Skeletal muscle satellite cell (primary cell): ENCODE results near the gene TBC1D2.

Experiments
- H3K27me3 ChIP-seq: 2 replicates; pipeline ENCODE4 v1.7.0; 2013; ENCODE audit warnings: low read length; ENCODE audit not compliant: control insufficient read depth, insufficient read depth
- H3K36me3 ChIP-seq: 2 replicates; pipeline ENCODE4 v1.7.0; 2013; ENCODE audit warnings: mild to moderate bottlenecking, control low read depth, low read length; ENCODE audit not compliant: insufficient read depth
- H3K4me1 ChIP-seq: 2 replicates; pipeline ENCODE4 v1.7.0; 2013; ENCODE audit warnings: low read length; ENCODE audit not compliant: control insufficient read depth, insufficient read depth
- H3K4me2 ChIP-seq: 2 replicates; pipeline ENCODE4 v1.7.0; 2013; ENCODE audit warnings: mild to moderate bottlenecking, low read length
- H3K4me3 ChIP-seq: 2 replicates; pipeline ENCODE4 v1.7.0; 2013; ENCODE audit warnings: low read length
- H3K9ac ChIP-seq: 2 replicates; pipeline ENCODE4 v1.7.0; 2013; ENCODE audit warnings: mild to moderate bottlenecking, low read depth, low read length, moderate library complexity
- H3K9me3 ChIP-seq: replicated peaks from 2 replicates; pipeline ENCODE4 v1.7.0; 2013; ENCODE audit warnings: mild to moderate bottlenecking, control low read depth, low read length

The TBC1D2 gene

DNA sequence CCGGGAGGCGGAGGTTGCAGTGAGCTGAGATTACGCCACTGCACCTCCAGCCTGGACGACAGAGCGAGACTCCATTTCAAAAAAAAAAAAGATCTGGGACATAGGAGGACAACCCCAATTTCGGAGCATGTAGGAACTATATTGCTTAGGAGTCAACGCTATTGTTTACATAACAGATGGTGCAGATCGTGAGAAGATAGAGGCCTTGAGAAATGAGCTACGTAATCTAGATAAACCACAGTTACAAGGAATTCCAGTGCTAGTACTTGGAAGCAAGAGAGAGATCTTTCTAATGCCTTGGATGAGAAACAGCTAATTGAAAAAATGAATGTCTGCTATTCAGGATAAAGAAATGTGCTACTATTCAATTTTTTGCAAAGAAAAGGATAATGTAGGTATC is 20.3 kb downstream of the TBC1D2 start:
- Histone ChIP-seq H3K36me3 (peaks cover 64% of the 10 kb centered on the region), H3K4me2 (no peak overlapping the region), H3K9ac (no peak overlapping the region), H3K9me3 (no peaks in the 10 kb centered on the region), H3K27me3 (no peaks in the 10 kb centered on the region), H3K4me1 (peaks cover 21% of the 10 kb centered on the region), H3K4me3 (no peak overlapping the region)

DNA sequence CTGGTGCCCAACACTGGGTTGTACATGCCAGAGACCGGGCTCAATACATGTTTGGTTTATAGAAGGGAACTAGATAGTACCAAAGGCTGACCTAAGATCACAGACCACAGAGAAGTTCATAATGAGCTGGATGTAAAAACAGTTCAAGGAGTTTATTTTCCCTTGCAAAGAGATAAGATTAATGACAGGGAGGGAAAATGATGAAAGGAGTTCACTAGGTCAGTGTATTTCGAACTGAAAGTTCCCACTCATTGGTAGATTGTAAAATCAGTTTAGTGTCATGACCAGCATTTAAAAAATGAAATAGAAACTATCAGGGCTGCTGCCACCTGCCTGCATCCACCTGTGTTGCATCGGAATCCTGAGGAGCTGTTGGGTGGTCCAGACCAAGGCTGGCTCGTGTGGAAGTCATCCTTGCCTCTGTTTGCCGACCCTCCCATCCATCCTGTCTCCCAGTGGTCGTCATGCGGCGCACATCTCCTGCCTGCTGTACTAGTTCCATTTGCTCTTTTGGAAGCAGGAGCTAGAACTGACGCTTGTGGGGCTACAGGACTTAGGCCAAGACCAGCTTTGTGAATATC is 21.1 kb downstream of the TBC1D2 start:
- peaks cover 64% of the 10 kb centered on the region for H3K36me3 ChIP-seq
- H3K27me3 ChIP-seq, result no peaks in the 10 kb centered on the region
- peaks cover 21% of the 10 kb centered on the region for H3K4me1 ChIP-seq
- no peak overlapping the region for H3K4me3 ChIP-seq
- H3K9ac ChIP-seq, result no peak overlapping the region
- H3K9me3 ChIP-seq, result no peaks in the 10 kb centered on the region
- H3K4me2 ChIP-seq, result no peak overlapping the region

DNA sequence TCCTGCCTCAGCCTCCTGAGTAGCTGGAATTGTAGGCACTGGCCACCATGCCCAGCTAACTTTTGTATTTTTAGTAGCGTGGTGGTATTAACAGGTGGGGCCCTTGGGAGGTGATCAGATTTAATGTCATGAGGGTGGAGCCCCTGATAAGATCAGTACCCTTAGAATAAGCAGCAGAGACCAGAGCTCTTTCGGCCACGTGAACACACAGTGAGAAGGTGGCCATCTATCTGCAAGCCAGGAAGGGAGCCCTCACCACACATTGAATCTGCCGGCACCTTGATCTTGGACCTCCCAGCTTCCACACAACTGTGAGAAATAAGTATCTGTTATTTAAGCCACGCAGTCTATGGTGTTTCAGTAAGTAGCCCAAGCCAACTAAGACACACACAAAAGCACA is 22.5 kb downstream of the TBC1D2 start:
- no peaks in the 10 kb centered on the region for H3K27me3 ChIP-seq
- H3K9me3 ChIP-seq, result no peaks in the 10 kb centered on the region
- no peak overlapping the region for H3K4me2 ChIP-seq
- no peak overlapping the region for H3K9ac ChIP-seq
- peaks cover 74% of the 10 kb centered on the region for H3K36me3 ChIP-seq
- no peak overlapping the region for H3K4me3 ChIP-seq
- H3K4me1 ChIP-seq, result peaks cover 22% of the 10 kb centered on the region

DNA sequence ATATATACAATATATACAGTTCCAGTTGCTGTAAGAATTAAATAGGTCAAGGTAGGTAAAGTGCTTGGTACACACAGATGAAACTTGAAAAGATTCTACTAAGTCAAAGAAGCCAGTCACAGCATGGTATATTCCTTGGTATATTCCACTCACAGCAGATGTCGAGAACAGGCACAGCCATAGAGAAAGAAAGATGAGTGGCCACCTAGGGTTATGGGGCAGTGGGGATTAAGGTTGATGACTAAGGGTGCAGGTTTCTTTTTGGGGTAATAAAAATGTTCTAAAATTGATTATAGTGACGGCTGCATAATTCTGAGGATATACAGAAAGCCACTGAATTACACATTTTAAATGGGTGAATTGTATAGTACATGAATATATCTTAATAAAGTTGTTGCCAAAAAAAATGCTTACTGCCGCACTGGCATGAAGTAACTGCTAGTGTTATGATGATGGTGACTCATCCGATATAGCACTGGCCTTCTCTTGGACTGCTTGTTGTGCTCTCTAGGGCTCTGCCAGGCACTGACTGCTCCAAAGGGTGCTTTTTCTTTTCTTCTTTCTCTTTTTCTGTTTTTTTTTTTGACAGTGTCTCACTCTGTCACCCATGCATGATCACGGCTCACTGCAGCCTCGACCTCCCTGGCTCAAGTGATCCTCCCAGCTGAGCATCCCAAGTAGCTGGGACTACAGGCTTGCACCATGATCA is 23.5 kb downstream of the TBC1D2 start:
- H3K27me3 ChIP-seq, result no peaks in the 10 kb centered on the region
- H3K4me3 ChIP-seq, result no peak overlapping the region
- peak overlapping the region; percentile 6 for H3K9ac ChIP-seq
- H3K36me3 ChIP-seq, result peaks cover 80% of the 10 kb centered on the region
- no peaks in the 10 kb centered on the region for H3K9me3 ChIP-seq
- no peak overlapping the region for H3K4me2 ChIP-seq
- peaks cover 27% of the 10 kb centered on the region for H3K4me1 ChIP-seq

DNA sequence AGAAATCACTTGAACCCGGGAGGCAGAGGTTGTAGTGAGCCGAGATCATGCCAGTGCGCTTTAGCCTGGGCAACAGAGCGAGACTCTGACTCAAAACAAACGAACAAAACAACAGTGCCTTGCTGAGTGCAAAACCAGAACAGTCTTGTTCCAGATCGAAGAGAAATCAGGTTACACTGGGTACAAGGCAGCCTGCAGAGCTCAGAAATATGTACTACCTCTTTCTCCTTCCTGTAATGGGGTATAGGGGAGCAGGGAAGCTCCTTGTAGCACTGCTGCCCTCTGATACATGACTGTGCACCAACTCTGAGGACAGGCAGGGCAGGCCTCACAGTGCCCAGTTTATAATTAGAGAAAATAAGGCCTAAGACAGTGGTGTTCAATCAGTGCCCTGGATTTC is 24.7 kb downstream of the TBC1D2 start:
- Histone ChIP-seq H3K4me3 (no peak overlapping the region), H3K4me2 (no peak overlapping the region), H3K27me3 (no peaks in the 10 kb centered on the region), H3K9ac (no peak overlapping the region), H3K9me3 (no peaks in the 10 kb centered on the region), H3K36me3 (peaks cover 84% of the 10 kb centered on the region), H3K4me1 (peaks cover 38% of the 10 kb centered on the region)

DNA sequence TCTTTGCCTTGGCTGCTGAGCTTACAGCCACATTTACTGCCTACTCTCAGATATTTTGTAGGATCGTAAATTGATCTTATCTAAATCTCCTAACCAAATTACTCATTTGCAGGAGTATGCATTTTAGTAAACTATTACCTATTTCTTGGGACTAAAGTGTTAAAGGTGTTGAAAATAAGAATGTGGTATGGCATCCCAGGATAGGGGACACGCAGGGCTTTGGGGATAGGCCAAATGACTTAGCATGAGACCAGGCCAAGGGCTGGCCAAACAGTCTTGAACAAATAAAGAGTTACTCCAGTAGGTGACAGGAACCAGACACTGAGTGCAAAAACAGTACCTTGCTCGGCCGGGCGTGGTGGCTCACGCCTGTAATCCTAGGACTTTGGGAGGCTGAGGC is 25.1 kb downstream of the TBC1D2 start:
- Histone ChIP-seq H3K4me3 (no peak overlapping the region), H3K9me3 (no peaks in the 10 kb centered on the region), H3K4me2 (no peak overlapping the region), H3K36me3 (peaks cover 85% of the 10 kb centered on the region), H3K4me1 (peaks cover 41% of the 10 kb centered on the region), H3K27me3 (no peaks in the 10 kb centered on the region), H3K9ac (no peak overlapping the region)

DNA sequence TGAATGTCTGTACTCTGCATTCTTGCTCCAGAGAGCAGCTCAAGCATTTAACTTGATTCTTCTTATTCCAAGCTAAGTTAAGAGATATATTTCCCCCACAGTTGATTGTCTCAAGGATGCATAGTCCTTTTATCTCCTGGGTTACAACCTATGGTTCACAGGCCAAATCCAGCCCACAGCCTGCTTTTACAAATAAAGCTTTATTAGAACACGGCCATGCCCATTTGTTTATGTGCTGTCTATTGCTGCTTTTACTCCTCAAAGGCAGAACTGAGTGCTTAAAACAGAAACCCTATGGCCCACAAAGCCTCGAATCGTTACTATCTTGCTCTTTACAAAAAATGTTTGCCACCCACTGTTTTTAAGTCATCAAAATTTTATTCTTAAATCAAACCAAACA is 25.8 kb downstream of the TBC1D2 start:
- Histone ChIP-seq H3K36me3 (peaks cover 88% of the 10 kb centered on the region), H3K4me2 (no peak overlapping the region), H3K4me3 (no peak overlapping the region), H3K9me3 (no peaks in the 10 kb centered on the region), H3K27me3 (no peaks in the 10 kb centered on the region), H3K4me1 (peaks cover 48% of the 10 kb centered on the region), H3K9ac (no peak overlapping the region)

DNA sequence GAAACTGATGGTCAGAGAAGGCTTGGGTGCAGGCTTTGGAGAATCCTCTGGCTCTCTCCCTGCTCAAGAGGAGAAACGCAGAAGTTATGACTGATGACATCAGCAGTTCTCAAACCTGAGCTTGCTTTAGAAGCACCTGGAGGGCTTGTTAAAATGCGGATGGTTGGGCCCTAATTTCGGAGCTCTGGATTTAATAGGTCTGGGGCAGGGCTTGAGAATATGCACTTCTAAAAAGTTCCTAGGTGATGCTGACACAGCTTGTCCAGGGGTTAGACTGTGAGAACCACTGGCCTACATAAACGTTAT is 26.4 kb downstream of the TBC1D2 start:
- Histone ChIP-seq H3K27me3 (no peaks in the 10 kb centered on the region), H3K4me1 (peaks cover 54% of the 10 kb centered on the region), H3K36me3 (peaks cover 86% of the 10 kb centered on the region), H3K4me3 (no peak overlapping the region), H3K4me2 (no peak overlapping the region), H3K9me3 (no peaks in the 10 kb centered on the region), H3K9ac (no peak overlapping the region)

DNA sequence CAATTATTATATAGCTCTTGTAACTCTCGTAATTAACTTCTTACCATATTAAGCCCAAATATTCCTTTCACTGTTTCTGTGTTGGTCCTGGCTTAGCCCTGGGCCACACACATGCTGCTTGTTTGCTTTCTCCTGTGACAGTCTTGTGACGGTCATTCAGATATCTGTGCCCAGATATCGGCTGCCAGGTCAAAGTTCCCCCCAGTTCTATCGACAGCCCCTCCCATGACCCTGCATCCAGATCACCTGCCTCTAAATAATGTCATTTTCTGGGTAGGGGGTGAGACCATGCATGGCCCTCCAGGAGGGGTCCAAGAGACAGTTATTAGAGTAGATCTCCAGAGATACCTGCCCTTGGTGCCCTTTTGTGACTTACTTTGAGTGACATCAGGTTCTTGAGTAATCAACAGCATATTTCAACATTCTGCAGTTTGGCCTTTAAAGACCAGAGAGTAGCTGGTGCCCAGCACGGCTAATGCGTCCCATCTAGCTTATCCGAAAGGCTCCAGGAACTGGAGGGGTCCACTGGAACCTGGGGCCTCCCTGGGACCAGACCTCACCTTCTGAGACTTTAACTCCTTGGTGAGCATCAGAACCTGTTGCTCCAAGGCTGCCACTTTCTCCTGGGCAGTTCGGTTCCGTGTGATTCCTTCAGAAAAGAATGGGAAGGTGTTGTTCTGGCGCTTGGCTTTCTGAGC is 26.9 kb downstream of the TBC1D2 start:
- peaks cover 81% of the 10 kb centered on the region for H3K36me3 ChIP-seq
- H3K9me3 ChIP-seq, result no peaks in the 10 kb centered on the region
- no peaks in the 10 kb centered on the region for H3K27me3 ChIP-seq
- H3K9ac ChIP-seq, result no peak overlapping the region
- no peak overlapping the region for H3K4me3 ChIP-seq
- H3K4me1 ChIP-seq, result peaks cover 58% of the 10 kb centered on the region
- H3K4me2 ChIP-seq, result no peak overlapping the region

DNA sequence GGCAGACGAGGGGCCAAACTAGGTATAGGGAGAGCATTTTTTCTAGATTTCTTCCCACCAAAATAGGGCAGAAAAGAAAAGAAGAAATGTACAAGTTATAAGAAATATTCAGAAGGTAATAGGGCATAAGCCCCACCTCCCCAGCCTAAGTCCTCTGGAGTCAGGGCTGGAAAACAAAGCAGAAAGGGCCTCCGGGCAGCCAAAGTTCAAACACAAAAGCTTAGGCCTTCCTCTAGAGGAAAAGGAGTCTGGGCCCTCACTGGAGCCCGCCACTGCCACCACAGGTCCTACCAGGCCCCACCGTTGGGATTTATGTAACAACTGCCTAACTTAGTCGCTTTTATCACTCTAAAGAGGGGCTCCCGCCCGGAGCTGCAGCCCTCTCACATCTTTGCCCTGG is 27.6 kb downstream of the TBC1D2 start:
- Histone ChIP-seq H3K4me1 (peaks cover 57% of the 10 kb centered on the region), H3K27me3 (no peaks in the 10 kb centered on the region), H3K4me2 (no peak overlapping the region), H3K36me3 (peaks cover 74% of the 10 kb centered on the region), H3K9me3 (no peaks in the 10 kb centered on the region), H3K4me3 (no peak overlapping the region), H3K9ac (no peak overlapping the region)

DNA sequence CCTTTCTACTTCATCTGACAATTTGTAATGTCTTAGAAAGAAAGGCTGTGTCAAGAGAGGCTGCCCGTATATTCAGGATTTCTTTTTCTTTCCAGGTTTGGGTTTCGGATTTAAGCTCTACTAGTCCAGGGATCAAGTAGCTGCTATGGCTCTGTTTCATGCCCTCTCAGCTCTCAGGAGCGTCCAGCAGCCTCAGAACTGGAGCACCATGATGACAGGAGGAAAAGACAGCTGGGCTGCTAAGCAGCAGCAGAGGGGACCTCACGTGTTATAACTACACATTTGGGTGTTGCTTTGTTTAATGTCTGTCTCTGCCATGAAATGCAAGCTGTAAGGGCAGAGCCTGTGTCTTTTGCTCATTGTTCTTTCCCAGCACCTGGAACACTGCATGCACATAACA is 28.5 kb downstream of the TBC1D2 start:
- no peaks in the 10 kb centered on the region for H3K9me3 ChIP-seq
- peaks cover 76% of the 10 kb centered on the region for H3K36me3 ChIP-seq
- H3K4me1 ChIP-seq, result peaks cover 58% of the 10 kb centered on the region

DNA sequence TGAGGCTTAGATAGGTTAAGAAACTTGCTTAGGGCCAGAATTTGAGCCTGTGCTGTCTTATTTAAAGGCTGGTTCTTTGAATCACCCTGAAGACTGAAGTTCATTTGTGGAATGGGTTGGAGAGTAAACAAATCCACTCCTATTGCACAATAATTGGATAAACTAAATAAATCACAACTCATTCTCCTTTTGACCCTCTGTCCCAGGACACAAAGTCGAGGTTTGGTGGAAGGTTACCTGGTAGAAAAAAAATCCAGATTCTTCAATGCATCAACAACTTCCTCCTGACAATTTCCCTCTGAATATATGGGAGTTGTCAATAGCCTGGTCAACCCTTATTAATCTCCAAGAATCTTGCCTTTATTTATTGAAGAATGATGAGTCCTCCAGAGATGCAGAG is 28.9 kb downstream of the TBC1D2 start:
- H3K36me3 ChIP-seq, result peaks cover 77% of the 10 kb centered on the region
- H3K9ac ChIP-seq, result peak overlapping the region; percentile 17
- H3K4me3 ChIP-seq, result no peak overlapping the region
- no peaks in the 10 kb centered on the region for H3K9me3 ChIP-seq
- H3K4me1 ChIP-seq, result peaks cover 56% of the 10 kb centered on the region
- H3K4me2 ChIP-seq, result no peak overlapping the region
- H3K27me3 ChIP-seq, result no peaks in the 10 kb centered on the region

More for the DNA sequence above, 28.5 kb downstream of the TBC1D2 start:
- no peak overlapping the region for H3K4me2 ChIP-seq
- H3K4me3 ChIP-seq, result no peak overlapping the region
- H3K27me3 ChIP-seq, result no peaks in the 10 kb centered on the region
- peak overlapping the region; percentile 17 for H3K9ac ChIP-seq
